ENCODE results near the gene GOLGB1.
A peak's percentile ranks its signal among the peaks of the same experiment; 100 is the strongest.

Gene GOLGB1

DNA sequence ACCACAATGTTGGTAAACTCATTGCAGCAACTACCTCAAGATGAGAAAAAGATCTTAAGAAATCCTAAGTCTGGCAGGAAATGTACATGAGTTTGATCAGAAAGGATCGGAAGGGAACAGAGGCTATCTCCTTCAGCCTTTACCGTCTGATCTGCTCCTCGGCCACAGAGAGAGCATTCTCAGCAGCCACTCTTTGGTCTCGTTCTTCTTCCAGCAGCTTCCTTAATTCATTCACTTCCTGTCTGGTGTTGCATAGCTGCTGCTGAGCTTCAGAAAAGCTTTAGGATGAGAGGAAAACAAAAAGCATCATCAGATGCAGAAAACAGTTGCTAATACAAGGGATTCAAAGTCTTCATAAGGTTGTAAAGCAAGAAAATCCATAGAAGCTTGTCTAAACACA, 82.2 kb downstream of the GOLGB1 start:
- Histone ChIP-seq H3K79me2 (ENCODE audit: control insufficient read depth, insufficient read depth, low read length) (no peaks in the 10 kb centered on the region), H4K8ac (ENCODE audit: low read depth, low read length) (no peak overlapping the region), H3K4me2 (ENCODE audit: low read length) (no peak overlapping the region), H3K23ac (ENCODE audit: low read length) (no peak overlapping the region), H2BK5ac (ENCODE audit: low read length) (no peak overlapping the region), H3K27ac (ENCODE audit: low read depth, low read length) (no peak overlapping the region), H3K36me3 (ENCODE audit: control insufficient read depth, insufficient read depth, low read length) (no peaks in the 10 kb centered on the region), H2AK5ac (ENCODE audit: low read length) (no peak overlapping the region), H3K18ac (ENCODE audit: low read length) (no peak overlapping the region), H3K4me3 (ENCODE audit: low read length) (no peak overlapping the region), H3K79me1 (ENCODE audit: low read length) (no peaks in the 10 kb centered on the region), H3K56ac (ENCODE audit: low read length) (no peak overlapping the region), H3K27me3 (ENCODE audit: insufficient read depth, low read length, poor library complexity) (no peaks in the 10 kb centered on the region), H3K4me1 (ENCODE audit: control insufficient read depth, low read depth, low read length) (no peaks in the 10 kb centered on the region), H4K5ac (ENCODE audit: low read length) (no peak overlapping the region), H3K4ac (ENCODE audit: low read depth, low read length) (no peak overlapping the region), H2BK120ac (ENCODE audit: low read depth, low read length) (no peak overlapping the region), H3K9ac (ENCODE audit: low read length) (no peak overlapping the region), H2BK15ac (replicated peaks; ENCODE audit: low read depth) (no peak overlapping the region)
- DNase-seq, result no peak
- no CpG with 5 or more reads among the region's 4 CpGs for WGBS (ENCODE audit: extremely low coverage, insufficient coverage, low lambda C conversion rate)

DNA sequence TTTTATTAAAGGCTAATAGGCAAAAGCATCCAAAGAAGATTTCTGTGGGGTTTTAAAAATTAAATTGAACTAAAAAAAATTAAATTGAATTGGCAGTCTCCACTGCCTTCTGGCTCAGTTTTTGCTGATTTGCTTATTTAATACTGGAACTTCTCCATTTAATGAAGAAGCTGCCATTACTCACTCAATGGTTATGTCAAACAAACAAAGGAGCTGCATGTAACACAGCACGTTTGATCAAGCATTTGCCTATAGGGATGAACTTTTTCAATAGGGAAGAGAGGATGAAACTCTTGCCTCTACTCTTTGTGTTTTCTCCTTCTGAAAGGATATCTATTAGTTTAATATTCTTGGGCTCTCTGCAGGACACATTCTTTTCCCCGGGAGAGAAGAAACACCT, 84.1 kb downstream of the GOLGB1 start:
- Histone ChIP-seq H3K4me1 (ENCODE audit: control insufficient read depth, low read depth, low read length) (no peaks in the 10 kb centered on the region), H3K23ac (ENCODE audit: low read length) (no peak overlapping the region), H3K79me2 (ENCODE audit: control insufficient read depth, insufficient read depth, low read length) (no peaks in the 10 kb centered on the region), H3K4ac (ENCODE audit: low read depth, low read length) (no peak overlapping the region), H3K4me2 (ENCODE audit: low read length) (no peak overlapping the region), H2AK5ac (ENCODE audit: low read length) (no peak overlapping the region), H3K56ac (ENCODE audit: low read length) (no peak overlapping the region), H3K27ac (ENCODE audit: low read depth, low read length) (no peak overlapping the region), H3K36me3 (ENCODE audit: control insufficient read depth, insufficient read depth, low read length) (no peaks in the 10 kb centered on the region), H3K18ac (ENCODE audit: low read length) (no peak overlapping the region), H4K8ac (ENCODE audit: low read depth, low read length) (no peak overlapping the region), H3K4me3 (ENCODE audit: low read length) (no peak overlapping the region), H2BK5ac (ENCODE audit: low read length) (no peak overlapping the region), H2BK120ac (ENCODE audit: low read depth, low read length) (no peak overlapping the region), H3K79me1 (ENCODE audit: low read length) (no peaks in the 10 kb centered on the region), H3K9ac (ENCODE audit: low read length) (no peak overlapping the region), H4K5ac (ENCODE audit: low read length) (no peak overlapping the region), H2BK15ac (replicated peaks; ENCODE audit: low read depth) (no peak overlapping the region), H3K27me3 (ENCODE audit: insufficient read depth, low read length, poor library complexity) (no peaks in the 10 kb centered on the region)
- WGBS (ENCODE audit: extremely low coverage, insufficient coverage, low lambda C conversion rate), result no CpG with 5 or more reads among the region's 2 CpGs
- no peak for DNase-seq

DNA sequence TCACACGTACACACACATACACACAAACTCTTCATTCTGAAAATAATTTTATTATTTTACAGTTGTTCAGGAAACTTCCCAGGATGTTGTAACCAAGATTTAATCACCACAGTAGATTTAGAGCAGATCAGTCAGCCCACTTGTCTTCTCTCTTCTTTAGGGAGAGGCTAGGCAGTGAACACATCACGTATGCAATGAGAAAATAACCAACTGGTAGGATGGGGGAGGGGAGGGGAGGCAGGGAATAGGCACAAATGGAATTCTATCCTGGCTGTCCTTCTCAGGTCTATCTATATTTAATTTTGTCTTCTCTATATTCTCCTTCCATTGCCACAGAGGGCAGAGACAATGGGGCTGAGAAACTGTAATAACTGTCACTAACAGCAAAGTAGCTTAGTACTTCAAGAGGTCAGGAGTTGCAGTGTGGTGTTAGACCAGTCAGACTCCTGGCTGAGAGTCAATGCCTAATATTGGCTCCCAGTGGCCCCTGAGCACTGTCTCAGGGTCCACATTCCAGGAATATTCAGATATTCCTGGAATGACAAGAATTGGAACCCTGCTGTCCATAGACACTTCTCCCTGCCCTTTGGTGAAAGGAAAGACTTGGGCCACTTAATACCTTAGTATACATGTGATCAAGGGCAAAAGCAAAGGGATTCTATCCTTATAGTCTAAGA, 86.2 kb downstream of the GOLGB1 start:
- Histone ChIP-seq H2BK15ac (replicated peaks; ENCODE audit: low read depth) (no peak overlapping the region), H3K36me3 (ENCODE audit: control insufficient read depth, insufficient read depth, low read length) (no peaks in the 10 kb centered on the region), H3K23ac (ENCODE audit: low read length) (no peak overlapping the region), H3K27ac (ENCODE audit: low read depth, low read length) (no peak overlapping the region), H3K4ac (ENCODE audit: low read depth, low read length) (no peak overlapping the region), H2BK5ac (ENCODE audit: low read length) (no peak overlapping the region), H2BK120ac (ENCODE audit: low read depth, low read length) (no peak overlapping the region), H3K79me1 (ENCODE audit: low read length) (no peaks in the 10 kb centered on the region), H3K18ac (ENCODE audit: low read length) (no peak overlapping the region), H3K9ac (ENCODE audit: low read length) (no peak overlapping the region), H3K4me1 (ENCODE audit: control insufficient read depth, low read depth, low read length) (no peaks in the 10 kb centered on the region), H3K4me3 (ENCODE audit: low read length) (no peak overlapping the region), H3K27me3 (ENCODE audit: insufficient read depth, low read length, poor library complexity) (no peaks in the 10 kb centered on the region), H4K5ac (ENCODE audit: low read length) (no peak overlapping the region), H4K8ac (ENCODE audit: low read depth, low read length) (no peak overlapping the region), H3K79me2 (ENCODE audit: control insufficient read depth, insufficient read depth, low read length) (no peaks in the 10 kb centered on the region), H3K4me2 (ENCODE audit: low read length) (no peak overlapping the region), H2AK5ac (ENCODE audit: low read length) (no peak overlapping the region), H3K56ac (ENCODE audit: low read length) (no peak overlapping the region)
- 100% methylated on average over 1 of the region's 2 CpGs for WGBS (ENCODE audit: extremely low coverage, insufficient coverage, low lambda C conversion rate)
- DNase-seq, result peak; percentile 12

DNA sequence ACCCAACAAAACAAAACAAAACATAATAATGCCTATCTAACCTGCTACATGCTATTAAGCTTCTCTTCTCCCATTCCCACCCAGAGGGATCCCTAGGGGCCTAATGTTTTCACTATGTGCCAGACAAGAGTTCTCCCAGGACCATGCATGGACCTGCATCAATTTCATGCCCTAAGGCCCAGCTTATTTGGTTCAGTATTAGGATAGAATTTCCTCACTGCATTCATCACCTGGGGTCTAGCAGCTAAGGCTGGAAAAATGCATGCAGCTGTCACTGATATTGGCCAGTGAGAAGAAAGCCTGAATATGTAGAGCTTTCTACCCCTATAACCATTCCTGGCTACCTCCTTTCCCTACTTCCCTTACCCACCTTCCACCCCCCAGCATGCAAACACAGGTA, 86.8 kb downstream of the GOLGB1 start:
- no peaks in the 10 kb centered on the region for H3K79me1 ChIP-seq (ENCODE audit: low read length)
- no peak overlapping the region for H2BK120ac ChIP-seq (ENCODE audit: low read depth, low read length)
- no peaks in the 10 kb centered on the region for H3K79me2 ChIP-seq (ENCODE audit: control insufficient read depth, insufficient read depth, low read length)
- H3K27me3 ChIP-seq (ENCODE audit: insufficient read depth, low read length, poor library complexity), result no peaks in the 10 kb centered on the region
- no peaks in the 10 kb centered on the region for H3K36me3 ChIP-seq (ENCODE audit: control insufficient read depth, insufficient read depth, low read length)
- H2BK5ac ChIP-seq (ENCODE audit: low read length), result no peak overlapping the region
- H2BK15ac ChIP-seq (replicated peaks; ENCODE audit: low read depth), result no peak overlapping the region
- no peak overlapping the region for H3K9ac ChIP-seq (ENCODE audit: low read length)
- no peak overlapping the region for H4K5ac ChIP-seq (ENCODE audit: low read length)
- no peak overlapping the region for H3K4me3 ChIP-seq (ENCODE audit: low read length)
- no peak overlapping the region for H3K4me2 ChIP-seq (ENCODE audit: low read length)
- H2AK5ac ChIP-seq (ENCODE audit: low read length), result no peak overlapping the region
- H3K4me1 ChIP-seq (ENCODE audit: control insufficient read depth, low read depth, low read length), result no peaks in the 10 kb centered on the region
- no peak overlapping the region for H3K18ac ChIP-seq (ENCODE audit: low read length)
- H3K23ac ChIP-seq (ENCODE audit: low read length), result no peak overlapping the region
- H4K8ac ChIP-seq (ENCODE audit: low read depth, low read length), result no peak overlapping the region
- no peak for DNase-seq
- no peak overlapping the region for H3K56ac ChIP-seq (ENCODE audit: low read length)
- H3K4ac ChIP-seq (ENCODE audit: low read depth, low read length), result no peak overlapping the region
- no peak overlapping the region for H3K27ac ChIP-seq (ENCODE audit: low read depth, low read length)

DNA sequence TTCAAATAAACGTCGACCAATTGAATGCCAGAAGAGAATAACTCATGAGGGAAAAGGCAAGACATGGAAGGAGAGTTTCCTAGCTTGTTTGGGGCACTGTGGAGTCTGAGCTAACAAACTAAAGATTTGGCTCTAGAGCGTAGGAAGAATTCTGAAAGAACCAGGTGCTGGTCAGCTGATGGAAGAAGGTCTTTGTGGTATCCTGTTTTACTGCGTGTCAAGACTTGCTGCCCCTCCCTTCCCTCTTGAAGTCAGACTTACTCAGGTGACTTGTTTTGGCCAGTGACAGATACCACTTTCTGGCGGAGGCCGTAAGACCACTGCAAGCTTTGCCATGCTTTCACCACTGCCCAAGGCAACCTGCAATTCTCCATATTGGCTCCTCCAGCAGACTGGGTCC, 88.2 kb downstream of the GOLGB1 start:
- Histone ChIP-seq H2AK5ac (ENCODE audit: low read length) (no peak overlapping the region), H4K5ac (ENCODE audit: low read length) (no peak overlapping the region), H2BK120ac (ENCODE audit: low read depth, low read length) (no peak overlapping the region), H3K4ac (ENCODE audit: low read depth, low read length) (no peak overlapping the region), H3K4me2 (ENCODE audit: low read length) (no peak overlapping the region), H3K56ac (ENCODE audit: low read length) (no peak overlapping the region), H3K79me1 (ENCODE audit: low read length) (no peaks in the 10 kb centered on the region), H3K27ac (ENCODE audit: low read depth, low read length) (no peak overlapping the region), H2BK15ac (replicated peaks; ENCODE audit: low read depth) (no peak overlapping the region), H3K4me3 (ENCODE audit: low read length) (no peak overlapping the region), H3K79me2 (ENCODE audit: control insufficient read depth, insufficient read depth, low read length) (no peaks in the 10 kb centered on the region), H3K9ac (ENCODE audit: low read length) (no peak overlapping the region), H3K18ac (ENCODE audit: low read length) (no peak overlapping the region), H3K4me1 (ENCODE audit: control insufficient read depth, low read depth, low read length) (no peaks in the 10 kb centered on the region), H3K36me3 (ENCODE audit: control insufficient read depth, insufficient read depth, low read length) (no peaks in the 10 kb centered on the region), H3K27me3 (ENCODE audit: insufficient read depth, low read length, poor library complexity) (no peaks in the 10 kb centered on the region), H4K8ac (ENCODE audit: low read depth, low read length) (no peak overlapping the region), H3K23ac (ENCODE audit: low read length) (no peak overlapping the region), H2BK5ac (ENCODE audit: low read length) (no peak overlapping the region)
- no peak for DNase-seq
- no CpG with 5 or more reads among the region's 6 CpGs for WGBS (ENCODE audit: extremely low coverage, insufficient coverage, low lambda C conversion rate)
